SU-DHL-6 (cell line): ENCODE results near the gene TAAR9.

ENCODE experiments used
- H2AFZ ChIP-seq: fragments of 200-600 bp; sonication (generic); 2 replicates; pipeline ENCODE4 v1.6.1; 2014; ENCODE audit warnings: low read depth, mild to moderate bottlenecking, moderate library complexity, mixed read lengths, antibody characterized with exemption, low read length; ENCODE audit not compliant: severe bottlenecking
- H3F3A ChIP-seq: fragments of 200-600 bp; shearing (Covaris generic); 2 replicates; pipeline ENCODE4 v1.6.0; 2016; ENCODE audit warnings: antibody characterized with exemption, mild to moderate bottlenecking; ENCODE audit not compliant: insufficient read depth
- H3K27ac ChIP-seq: fragments of 200-600 bp; sonication (generic); 2 replicates; pipeline ENCODE4 v1.5.1; 2016; ENCODE audit warnings: low read depth, mild to moderate bottlenecking, low read length, moderate library complexity, mixed read lengths
- H3K27me3 ChIP-seq: fragments of 200-600 bp; sonication (generic), shearing (Covaris generic); 2 replicates; pipeline ENCODE4 v1.6.0; 2014; ENCODE audit warnings: mild to moderate bottlenecking, low read length
- H3K36me3 ChIP-seq: fragments of 200-600 bp; sonication (generic); 2 replicates; pipeline ENCODE4 v1.6.1; 2014; ENCODE audit warnings: mild to moderate bottlenecking, low read length, mixed read lengths
- H3K4me2 ChIP-seq: fragments of 300-600, 200-600 bp; shearing (Covaris generic), sonication (generic); 2 replicates; pipeline ENCODE4 v1.6.0; 2014; ENCODE audit warnings: low read length, low read depth, mild to moderate bottlenecking; ENCODE audit not compliant: poor library complexity, severe bottlenecking
- H3K4me3 ChIP-seq: fragments of 200-600 bp; sonication (generic); 2 replicates; pipeline ENCODE4 v1.5.1; 2014; ENCODE audit warnings: antibody characterized with exemption, low read length, mild to moderate bottlenecking, mixed read lengths; ENCODE audit not compliant: insufficient read depth, poor library complexity, severe bottlenecking
- H3K79me2 ChIP-seq: fragments of 200-600 bp; sonication (generic); 2 replicates; pipeline ENCODE4 v1.6.1; 2014; ENCODE audit warnings: mild to moderate bottlenecking, low read length, moderate library complexity; ENCODE audit not compliant: insufficient read depth
- H3K9ac ChIP-seq: fragments of 200-600 bp; sonication (generic); 2 replicates; pipeline ENCODE4 v1.7.0; 2014; ENCODE audit warnings: mild to moderate bottlenecking, low read length
- H3K9me2 ChIP-seq: fragments of 200-600 bp; sonication (generic); replicated peaks from 2 replicates; pipeline ENCODE4 v1.6.1; 2014; ENCODE audit warnings: low read length; ENCODE audit not compliant: insufficient read depth
- H3K9me3 ChIP-seq: fragments of 200-600 bp; sonication (generic); 2 replicates; pipeline ENCODE4 v1.6.1; 2014; ENCODE audit warnings: low read length, mixed read lengths; ENCODE audit not compliant: insufficient read depth
- H4K20me1 ChIP-seq: fragments of 200-600 bp; sonication (generic); 2 replicates; pipeline ENCODE4 v1.6.1; 2014; ENCODE audit warnings: low read depth, mild to moderate bottlenecking, antibody characterized with exemption, low read length, moderate library complexity, mixed read lengths
- CTCF ChIP-seq: fragments of 200-600 bp; sonication (generic); IDR thresholded peaks from one replicate; pipeline ENCODE4 v1.5.1; 2017; ENCODE audit warnings: antibody characterized with exemption, mild to moderate bottlenecking, low read length, moderate library complexity; ENCODE audit not compliant: insufficient read depth, poor library complexity, severe bottlenecking
- EZH2phosphoT487 ChIP-seq: fragments of 200-600 bp; sonication (generic), shearing (Covaris generic); conservative IDR thresholded peaks from 2 replicates; pipeline ENCODE4 v1.6.1; 2018; ENCODE audit warnings: mild to moderate bottlenecking, antibody characterized with exemption, low read length, moderate library complexity, mixed read lengths

TAAR9 gene

GRCh38 chr6:132567566-132567965 lies 29.5 kb downstream of the TAAR9 start:
- TF ChIP-seq EZH2phosphoT487 (no peak), CTCF (no peak)
- Histone ChIP-seq H3K9me2 (no peaks in the 10 kb centered on the region), H3K4me3 (no peak overlapping the region), H3K27me3 (no peaks in the 10 kb centered on the region), H3K9me3 (no peaks in the 10 kb centered on the region), H3K79me2 (no peaks in the 10 kb centered on the region), H3F3A (no peaks in the 10 kb centered on the region), H3K9ac (no peak overlapping the region), H4K20me1 (no peaks in the 10 kb centered on the region), H3K36me3 (no peaks in the 10 kb centered on the region), H2AFZ (no peak overlapping the region), H3K4me2 (no peak overlapping the region), H3K27ac (no peak overlapping the region)

- H3K79me2 ChIP-seq = no peaks in the 10 kb centered on the region
- no peaks in the 10 kb centered on the region for H3K9me2 ChIP-seq
- no peaks in the 10 kb centered on the region for H4K20me1 ChIP-seq
- no peak overlapping the region for H3K4me2 ChIP-seq
- H2AFZ ChIP-seq = no peak overlapping the region
- H3K36me3 ChIP-seq = no peaks in the 10 kb centered on the region
- no peaks in the 10 kb centered on the region for H3K27me3 ChIP-seq
- no peaks in the 10 kb centered on the region for H3K9me3 ChIP-seq
- no peak overlapping the region for H3K9ac ChIP-seq
- H3K4me3 ChIP-seq = no peak overlapping the region
- H3K27ac ChIP-seq = no peak overlapping the region
- H3F3A ChIP-seq = no peaks in the 10 kb centered on the region
- TF ChIP-seq EZH2phosphoT487 = no peak
- TF ChIP-seq CTCF = no peak
Measured at GRCh38 chr6:132568611-132569010, 30.5 kb downstream of the TAAR9 start.

- H3K9me3 ChIP-seq = no peaks in the 10 kb centered on the region
- H3K27me3 ChIP-seq = no peaks in the 10 kb centered on the region
- H3K9me2 ChIP-seq = no peaks in the 10 kb centered on the region
- H3F3A ChIP-seq = no peaks in the 10 kb centered on the region
- no peak overlapping the region for H2AFZ ChIP-seq
- no peaks in the 10 kb centered on the region for H4K20me1 ChIP-seq
- H3K9ac ChIP-seq = no peak overlapping the region
- H3K4me3 ChIP-seq = no peak overlapping the region
- H3K4me2 ChIP-seq = no peak overlapping the region
- no peaks in the 10 kb centered on the region for H3K79me2 ChIP-seq
- no peak overlapping the region for H3K27ac ChIP-seq
- no peak for TF ChIP-seq EZH2phosphoT487
- no peak for TF ChIP-seq CTCF
- no peaks in the 10 kb centered on the region for H3K36me3 ChIP-seq
Measured at GRCh38 chr6:132569170-132569569, 31.1 kb downstream of the TAAR9 start.
